GM21723 (cell line): Measurements from ENCODE around the gene HSPA4.

Source experiments
- ATAC-seq: cut with Tn5 transposase; IDR thresholded peaks from one replicate; pipeline ENCODE4 v1.9.1; 2021; ENCODE audit warnings: mild to moderate bottlenecking, moderate library complexity; ENCODE audit not compliant: unreplicated experiment

The HSPA4 gene

GRCh38 chr5:133088064-133088463, 36.3 kb downstream of the HSPA4 start:
- ATAC-seq = no peak

- no peak for ATAC-seq
These were observed 39.2 kb downstream of the HSPA4 start for GRCh38 chr5:133091034-133091433.

DNA sequence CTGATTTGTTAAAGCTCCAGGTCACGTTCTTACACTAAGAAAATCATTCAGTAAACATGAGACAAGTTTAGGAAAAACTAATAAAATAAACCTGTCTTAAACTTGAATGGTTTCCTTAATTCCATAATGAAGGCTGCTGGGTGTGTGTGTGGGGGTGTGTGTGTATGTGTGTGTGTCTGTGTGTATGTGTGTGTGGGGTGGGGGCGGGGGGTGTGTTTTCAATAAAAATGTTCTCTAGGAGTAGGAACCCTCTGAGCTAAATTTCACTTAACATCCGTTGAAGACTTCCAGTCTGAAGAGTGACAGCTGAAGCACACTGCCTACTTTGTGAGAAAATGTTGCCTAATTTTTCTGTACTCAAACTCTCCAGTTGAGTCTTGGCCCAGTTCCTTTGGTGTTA, 54.5 kb downstream of the HSPA4 start:
- no peak for ATAC-seq

GRCh38 chr5:133106761-133107572, 55.2 kb downstream of the HSPA4 start:
- no peak for ATAC-seq

GRCh38 chr5:133108481-133108921, 56.7 kb downstream of the HSPA4 start:
- no peak for ATAC-seq

- ATAC-seq = no peak
These were observed 58.1 kb downstream of the HSPA4 start for GRCh38 chr5:133109655-133110483.

GRCh38 chr5:133110709-133111108, 58.9 kb downstream of the HSPA4 start:
- no peak for ATAC-seq

DNA sequence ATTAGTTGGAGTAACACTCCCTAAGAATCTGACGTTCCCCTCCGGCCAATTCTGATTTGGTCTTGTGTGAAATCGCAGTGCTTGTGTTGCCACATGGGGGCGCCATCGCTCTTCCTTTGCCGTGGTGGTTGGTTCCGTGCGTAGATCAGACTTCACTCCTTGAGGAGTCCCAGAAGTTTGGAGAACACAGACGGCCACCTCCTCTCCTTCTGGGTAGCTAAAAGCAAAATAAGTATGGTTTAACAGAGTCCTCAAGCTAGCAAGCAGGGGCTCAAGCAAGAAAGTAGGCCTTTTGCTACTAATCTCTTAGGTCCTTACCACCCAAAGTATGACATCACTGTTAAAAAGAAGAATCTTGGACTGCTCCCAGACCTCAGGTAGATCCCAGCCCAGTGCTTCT, 59.5 kb downstream of the HSPA4 start:
- ATAC-seq = peak; percentile 52

DNA sequence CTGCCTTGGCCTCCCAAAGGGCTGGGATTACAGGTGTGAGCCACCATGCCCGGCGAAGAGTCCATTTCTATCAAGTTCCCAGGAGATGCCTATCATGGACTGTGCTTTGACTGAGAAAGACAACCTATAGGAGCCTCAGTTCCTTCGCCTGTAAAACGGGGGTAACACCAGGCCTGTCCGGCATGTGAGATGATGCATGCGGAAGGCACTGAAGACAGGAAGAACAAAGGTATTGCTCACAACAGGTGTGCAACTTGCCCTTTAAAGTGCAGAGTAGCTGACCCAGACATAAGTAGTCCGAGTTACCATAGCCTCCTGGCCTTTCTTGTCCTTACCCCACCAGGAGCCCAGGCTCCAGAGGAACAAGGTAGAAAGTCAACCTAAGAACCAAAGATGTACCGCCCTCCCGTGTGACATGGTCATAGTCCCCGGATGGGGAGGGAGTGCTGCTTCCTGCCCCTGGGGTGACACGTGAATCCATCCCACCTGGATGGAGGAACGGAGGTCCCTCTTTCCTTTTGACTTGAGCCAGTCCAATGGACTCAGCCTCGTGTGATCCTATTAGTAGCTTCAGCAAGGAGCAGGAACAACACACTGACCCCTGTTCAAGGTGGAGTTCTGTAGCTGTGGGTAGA, 60.3 kb downstream of the HSPA4 start:
- no peak for ATAC-seq

GRCh38 chr5:133113331-133114061, 61.7 kb downstream of the HSPA4 start:
- no peak for ATAC-seq

GRCh38 chr5:133114166-133114932, 62.5 kb downstream of the HSPA4 start:
- no peak for ATAC-seq

- ATAC-seq = no peak
These were observed 63.1 kb downstream of the HSPA4 start for GRCh38 chr5:133114933-133115310.

DNA sequence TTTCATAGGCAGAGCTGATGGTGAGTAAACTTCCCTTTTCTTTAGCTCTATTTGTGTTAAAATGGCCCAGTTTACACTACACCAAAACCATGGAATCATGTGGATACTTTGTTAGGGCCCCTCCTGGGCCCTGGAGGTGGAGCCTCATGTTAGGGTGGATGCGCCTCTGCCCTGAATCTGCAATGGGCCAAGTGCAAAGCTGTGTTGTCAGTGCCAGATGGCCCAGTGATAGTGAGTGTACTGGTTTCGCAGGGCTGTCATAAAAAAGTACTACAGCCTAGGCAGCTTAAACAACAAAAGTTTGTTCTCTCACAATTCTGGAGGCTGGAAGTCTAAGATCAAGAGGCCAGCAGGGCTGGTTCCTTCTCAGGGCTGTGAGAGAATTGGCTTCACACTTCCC, 64.8 kb downstream of the HSPA4 start:
- no peak for ATAC-seq

- no peak for ATAC-seq
These were observed 65.5 kb downstream of the HSPA4 start for GRCh38 chr5:133117166-133117911.

DNA sequence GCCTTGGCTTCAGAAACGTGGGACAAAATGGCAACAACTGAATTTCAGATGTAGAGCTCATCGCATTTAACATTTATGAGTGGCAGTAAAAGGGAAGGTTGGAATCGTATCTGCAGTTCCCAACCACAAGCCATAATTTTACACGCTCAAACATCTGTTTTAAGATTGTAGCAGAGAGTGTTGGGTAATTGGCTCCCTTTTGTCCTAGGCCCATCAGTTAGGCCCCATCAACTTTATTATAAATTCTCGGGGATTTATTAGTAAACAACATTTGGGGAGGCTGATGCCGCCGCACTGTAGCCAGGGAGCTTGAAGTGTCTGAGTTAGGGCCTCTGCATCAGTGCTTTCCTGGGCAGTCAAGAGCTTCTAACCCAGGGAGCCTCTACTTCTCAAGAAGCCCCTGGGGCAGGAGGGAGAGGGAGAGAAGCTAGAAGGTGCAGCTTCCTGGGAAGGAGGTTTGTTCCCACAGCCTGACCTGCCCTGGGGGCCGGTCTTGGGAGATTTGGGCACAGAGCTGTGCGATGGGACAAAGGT, 66.2 kb downstream of the HSPA4 start:
- ATAC-seq = no peak

- no peak for ATAC-seq
These were observed 66.9 kb downstream of the HSPA4 start for GRCh38 chr5:133118741-133119140.

GRCh38 chr5:133119233-133119711, 67.5 kb downstream of the HSPA4 start:
- no peak for ATAC-seq

DNA sequence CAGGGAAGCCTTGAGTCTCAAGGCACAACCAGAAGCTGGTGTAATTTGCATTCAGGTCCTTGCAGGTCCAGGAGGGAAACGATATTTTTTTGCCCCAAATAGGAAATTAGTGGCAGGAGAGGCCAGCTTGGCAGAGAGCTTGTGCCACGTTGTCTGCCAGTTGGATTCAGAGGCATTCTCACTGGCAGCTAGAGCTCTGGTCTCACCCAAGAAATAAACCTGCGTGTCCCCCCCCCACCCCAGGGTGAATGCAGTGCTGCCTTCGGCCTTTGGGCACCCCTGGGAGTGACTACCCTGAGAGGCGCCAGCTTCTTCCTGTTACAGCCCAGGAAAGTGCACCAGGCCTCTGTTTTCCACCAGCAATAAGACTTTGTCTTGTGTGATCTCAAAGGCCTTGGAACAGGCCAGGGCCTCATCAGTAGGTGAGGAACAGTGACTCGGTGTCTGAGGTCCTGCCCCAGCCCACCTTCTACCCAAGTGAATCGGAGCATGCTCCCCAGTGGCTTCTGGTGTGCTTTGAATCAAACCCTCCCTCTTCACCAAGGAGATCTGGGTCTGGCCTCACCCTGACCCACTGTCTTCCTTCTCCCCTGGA, 68.4 kb downstream of the HSPA4 start:
- no peak for ATAC-seq

DNA sequence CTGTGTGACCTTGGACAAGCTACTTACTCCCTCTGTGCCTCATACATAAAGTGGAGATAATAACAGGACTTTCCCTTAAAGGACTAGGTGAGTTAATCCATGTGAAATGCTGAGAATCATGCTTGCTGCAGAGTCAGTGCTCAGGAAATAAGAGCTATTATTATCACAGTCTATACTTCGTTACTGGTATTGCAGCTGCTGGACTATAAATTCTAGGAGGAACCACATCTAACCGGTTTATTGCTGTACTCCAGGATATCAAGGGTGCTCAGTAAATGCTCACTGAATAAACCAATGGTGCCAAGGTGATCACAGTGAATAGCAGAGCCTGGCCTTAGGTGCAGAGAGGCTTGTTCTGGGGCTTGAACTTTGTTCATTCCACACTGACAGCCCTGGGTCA, 69.3 kb downstream of the HSPA4 start:
- ATAC-seq = no peak
